IMR-90 (cell line): ENCODE measurements around the gene CCDC12. TPM values are rescaled to one million over a fixed set of nuclear protein-coding genes. Genes with fewer than 3 reads are reported as not detected.

Experiments used
- ATAC-seq: fragments of 200-7000 bp; cut with Tn5 transposase; 2 replicates; pipeline ENCODE4 v1.9.1; 2020; ENCODE audit warnings: low read depth, mild to moderate bottlenecking, moderate library complexity
- BruUV-seq: library from RNA; stranded (reverse); fragments of 400-500 nt; replicated peaks from 2 replicates; lab custom pipeline; 2021; lab: Mats Ljungman, UMichigan
- CTCF ChIA-PET: fragments of 300-600 bp; formaldehyde crosslinking; extraction: SDS; loops from one replicate; lab custom pipeline; 2021; ENCODE audit warnings: antibody characterized with exemption; lab: Yijun Ruan, JAX
- POLR2A ChIA-PET: fragments of 300-600 bp; sonication (Branson Sonifier 250); formaldehyde crosslinking; loops from one replicate; lab custom pipeline; 2022; ENCODE audit warnings: antibody characterized with exemption; ENCODE audit not compliant: unreplicated experiment; lab: Charles Lee
- DNase-seq: peaks from one replicate; pipeline ENCODE4 v3.0.0; 2013
- H2AFZ ChIP-seq: replicated peaks from 2 replicates; pipeline ENCODE3; 2013; ENCODE audit warnings: low read length, mild to moderate bottlenecking; ENCODE audit not compliant: poor library complexity
- H2AK5ac ChIP-seq: 2 replicates; pipeline ENCODE4 v1.6.1; 2013; ENCODE audit warnings: low read depth, low read length, inconsistent platforms
- H2AK9ac ChIP-seq: replicated peaks from 2 replicates; pipeline ENCODE3; 2013; ENCODE audit warnings: mild to moderate bottlenecking, low read depth, low read length, moderate library complexity; ENCODE audit not compliant: poor library complexity
- H2BK120ac ChIP-seq: 2 replicates; pipeline ENCODE4 v1.6.1; 2013; ENCODE audit warnings: low read depth, low read length, inconsistent platforms
- H2BK15ac ChIP-seq: 3 replicates; pipeline ENCODE4 v1.6.1; 2013; ENCODE audit warnings: low read depth, low read length, inconsistent platforms
- H2BK20ac ChIP-seq: 2 replicates; pipeline ENCODE4 v1.6.1; 2013; ENCODE audit warnings: low read depth, mild to moderate bottlenecking, inconsistent platforms, low read length, moderate library complexity
- H2BK5ac ChIP-seq: 2 replicates; pipeline ENCODE4 v1.6.1; 2013; ENCODE audit warnings: mild to moderate bottlenecking, low read depth, low read length, inconsistent platforms; ENCODE audit not compliant: poor library complexity, severe bottlenecking
- H3K14ac ChIP-seq: replicated peaks from 2 replicates; pipeline ENCODE4 v1.6.1; 2013; ENCODE audit warnings: low read depth, low read length, inconsistent platforms
- H3K18ac ChIP-seq: 2 replicates; pipeline ENCODE4 v1.6.1; 2013; ENCODE audit warnings: low read depth, low read length, control low read depth
- H3K23ac ChIP-seq: 2 replicates; pipeline ENCODE4 v1.6.1; 2013; ENCODE audit warnings: low read depth, low read length, inconsistent platforms
- H3K27ac ChIP-seq: 2 replicates; pipeline ENCODE4 v1.5.1; 2013; ENCODE audit warnings: mild to moderate bottlenecking, control low read depth, low read length; ENCODE audit not compliant: insufficient read depth
- H3K27me3 ChIP-seq: 2 replicates; pipeline ENCODE4 v1.6.1; 2013; ENCODE audit warnings: low read length; ENCODE audit not compliant: control insufficient read depth, insufficient read depth
- H3K36me3 ChIP-seq: 2 replicates; pipeline ENCODE4 v1.6.1; 2013; ENCODE audit warnings: low read length, mixed read lengths; ENCODE audit not compliant: control insufficient read depth, insufficient read depth
- H3K4ac ChIP-seq: 2 replicates; pipeline ENCODE4 v1.6.1; 2013; ENCODE audit warnings: low read depth, low read length, inconsistent platforms
- H3K4me1 ChIP-seq: 2 replicates; pipeline ENCODE4 v1.6.1; 2013; ENCODE audit warnings: low read length, mixed read lengths; ENCODE audit not compliant: control insufficient read depth, insufficient read depth
- H3K4me2 ChIP-seq: 2 replicates; pipeline ENCODE4 v1.6.1; 2013; ENCODE audit warnings: low read depth, mild to moderate bottlenecking, control low read depth, low read length, moderate library complexity
- H3K4me3 ChIP-seq: 2 replicates; pipeline ENCODE4 v1.5.1; 2013; ENCODE audit warnings: low read depth, mild to moderate bottlenecking, control low read depth, low read length, moderate library complexity; ENCODE audit not compliant: insufficient read depth
- H3K56ac ChIP-seq: 2 replicates; pipeline ENCODE4 v1.6.1; 2013; ENCODE audit warnings: low read length, inconsistent platforms; ENCODE audit not compliant: insufficient read depth; ENCODE audit errors: extremely low read depth
- H3K79me1 ChIP-seq, 2 experiments: 2 replicates each; pipeline ENCODE4 v1.6.1; 2013; ENCODE audit warnings: low read length in 2 of 2, inconsistent platforms in 1 of 2, low read depth in 1 of 2
- H3K9ac ChIP-seq: 2 replicates; pipeline ENCODE4 v1.6.1; 2013; ENCODE audit warnings: low read depth, low read length, control low read depth
- H3K9me1 ChIP-seq: 2 replicates; pipeline ENCODE4 v1.6.1; 2013; ENCODE audit warnings: low read length, inconsistent platforms; ENCODE audit not compliant: insufficient read depth
- H3K9me3 ChIP-seq: 2 replicates; pipeline ENCODE4 v1.6.1; 2013; ENCODE audit warnings: low read length; ENCODE audit not compliant: control insufficient read depth, insufficient read depth
- H4K20me1 ChIP-seq: 2 replicates; pipeline ENCODE4 v1.6.1; 2013; ENCODE audit warnings: low read length, inconsistent platforms; ENCODE audit not compliant: insufficient read depth
- H4K5ac ChIP-seq: 2 replicates; pipeline ENCODE4 v1.6.1; 2013; ENCODE audit warnings: mild to moderate bottlenecking, low read depth, low read length, control low read depth
- H4K8ac ChIP-seq, 2 experiments: 2 replicates each; pipeline ENCODE4 v1.6.1; 2013; ENCODE audit warnings: low read depth in 2 of 2, low read length in 2 of 2, control low read depth in 1 of 2, inconsistent platforms in 1 of 2
- H4K91ac ChIP-seq: 2 replicates; pipeline ENCODE4 v1.6.1; 2013; ENCODE audit warnings: low read depth, low read length, inconsistent platforms; ENCODE audit not compliant: insufficient read depth
- BHLHE40 ChIP-seq: fragments of 150-350 bp; IDR thresholded peaks from 2 replicates; pipeline ENCODE4 v1.6.1; 2016; ENCODE audit warnings: mild to moderate bottlenecking, low read depth, low read length
- CEBPB ChIP-seq: IDR thresholded peaks from 2 replicates; pipeline ENCODE4 v1.6.1; 2012; ENCODE audit warnings: low read depth, low read length, improper control_type of control experiment
- CHD1 ChIP-seq: IDR thresholded peaks from 2 replicates; pipeline ENCODE4 v1.6.1; 2012; ENCODE audit warnings: low read depth, low read length, improper control_type of control experiment
- FOS ChIP-seq: fragments of 150-350 bp; IDR thresholded peaks from 2 replicates; pipeline ENCODE4 v1.6.1; 2016; ENCODE audit warnings: low read depth, low read length
- MAFK ChIP-seq: IDR thresholded peaks from 2 replicates; pipeline ENCODE4 v1.6.1; 2012; ENCODE audit warnings: low read depth, low read length, improper control_type of control experiment
- MXI1 ChIP-seq: IDR thresholded peaks from 2 replicates; pipeline ENCODE4 v1.6.1; 2012; ENCODE audit warnings: low read depth, mild to moderate bottlenecking, low read length, moderate library complexity, borderline replicate concordance
- NFE2L2 ChIP-seq: fragments of 150-350 bp; IDR thresholded peaks from 2 replicates; pipeline ENCODE4 v1.6.1; 2016; ENCODE audit warnings: low read depth, mild to moderate bottlenecking, low read length
- POLR2A ChIP-seq: IDR thresholded peaks from 2 replicates; pipeline ENCODE4 v1.6.1; 2012; ENCODE audit warnings: mild to moderate bottlenecking, low read depth, low read length
- RAD21 ChIP-seq: IDR thresholded peaks from 2 replicates; pipeline ENCODE4 v1.6.1; 2012; ENCODE audit warnings: low read length, improper control_type of control experiment
- RCOR1 ChIP-seq: IDR thresholded peaks from 2 replicates; pipeline ENCODE4 v1.6.1; 2012; ENCODE audit warnings: mild to moderate bottlenecking, low read length, improper control_type of control experiment; ENCODE audit not compliant: insufficient replicate concordance
- RFX5 ChIP-seq: IDR thresholded peaks from 2 replicates; pipeline ENCODE4 v1.8.0; 2012; ENCODE audit warnings: low read depth, mild to moderate bottlenecking, low read length, moderate library complexity
- SMC3 ChIP-seq: fragments of 150-350 bp; IDR thresholded peaks from 2 replicates; pipeline ENCODE4 v1.6.1; 2016; ENCODE audit warnings: low read depth, mild to moderate bottlenecking, antibody characterized with exemption, low read length, moderate library complexity
- WGBS, 2 experiments: methylation state at CpG; one replicate each; pipeline versions ENCODE4 v1.1.5 to v1.1.7; 2013; ENCODE audit warnings: missing lambda C conversion rate in 2 of 2; ENCODE audit not compliant: insufficient read length in 1 of 2; ENCODE audit errors: extremely low coverage in 2 of 2; 5-methylcytosine and 5-hydroxymethylcytosine counted together
- dilution Hi-C: fragments of 300-500 bp; cut with HindIII; formaldehyde crosslinking; loops from one replicate; pipeline ENCODE4 v1.14.3; 2018; ENCODE audit warnings: low sequenced_read_pairs; ENCODE audit not compliant: unreplicated experiment
- in situ Hi-C: fragments of 300-500 bp; cut with MboI; formaldehyde crosslinking; loops from 3 replicates; pipeline ENCODE4 v1.14.3; 2019; ENCODE audit warnings: low sequenced_read_pairs, inconsistent platforms, mixed read lengths
- intact Hi-C: fragments of 100-400 bp; cut with micrococcal nuclease; formaldehyde crosslinking; loops from 2 replicates; pipeline ENCODE4 v1.10.0; 2022
- polyA plus RNA-seq, 3 experiments: library from polyadenylated mRNA; depleted of rRNA; stranded (reverse); fragments of >200 nt; gene quantifications; 2 replicates each; pipeline ENCODE4 v1.2.3, GENCODE V29; 2012; ENCODE audit warnings: low replicate concordance in 1 of 3
- total RNA-seq: library from RNA; depleted of rRNA; stranded (reverse); fragments of >200 nt; gene quantifications from 2 replicates; pipeline ENCODE4 v1.2.3, GENCODE V29; 2012
- TF ChIP-seq, protein P1 (sequence below): fragments of 150-350 bp; IDR thresholded peaks from 2 replicates; pipeline ENCODE4 v1.6.1; 2017; ENCODE audit warnings: mild to moderate bottlenecking, antibody characterized with exemption, low read length, low read depth
- TF ChIP-seq, protein P2 (sequence below): conservative IDR thresholded peaks from 2 replicates; pipeline ENCODE4 v1.5.1; 2012; ENCODE audit warnings: mild to moderate bottlenecking, low read depth, low read length, improper control_type of control experiment

The CCDC12 gene
- total and polyA plus RNA-seq, 2 of the 4 experiments (the other 2 are of a cell fraction) = 15.2 to 35.1 TPM

DNA sequence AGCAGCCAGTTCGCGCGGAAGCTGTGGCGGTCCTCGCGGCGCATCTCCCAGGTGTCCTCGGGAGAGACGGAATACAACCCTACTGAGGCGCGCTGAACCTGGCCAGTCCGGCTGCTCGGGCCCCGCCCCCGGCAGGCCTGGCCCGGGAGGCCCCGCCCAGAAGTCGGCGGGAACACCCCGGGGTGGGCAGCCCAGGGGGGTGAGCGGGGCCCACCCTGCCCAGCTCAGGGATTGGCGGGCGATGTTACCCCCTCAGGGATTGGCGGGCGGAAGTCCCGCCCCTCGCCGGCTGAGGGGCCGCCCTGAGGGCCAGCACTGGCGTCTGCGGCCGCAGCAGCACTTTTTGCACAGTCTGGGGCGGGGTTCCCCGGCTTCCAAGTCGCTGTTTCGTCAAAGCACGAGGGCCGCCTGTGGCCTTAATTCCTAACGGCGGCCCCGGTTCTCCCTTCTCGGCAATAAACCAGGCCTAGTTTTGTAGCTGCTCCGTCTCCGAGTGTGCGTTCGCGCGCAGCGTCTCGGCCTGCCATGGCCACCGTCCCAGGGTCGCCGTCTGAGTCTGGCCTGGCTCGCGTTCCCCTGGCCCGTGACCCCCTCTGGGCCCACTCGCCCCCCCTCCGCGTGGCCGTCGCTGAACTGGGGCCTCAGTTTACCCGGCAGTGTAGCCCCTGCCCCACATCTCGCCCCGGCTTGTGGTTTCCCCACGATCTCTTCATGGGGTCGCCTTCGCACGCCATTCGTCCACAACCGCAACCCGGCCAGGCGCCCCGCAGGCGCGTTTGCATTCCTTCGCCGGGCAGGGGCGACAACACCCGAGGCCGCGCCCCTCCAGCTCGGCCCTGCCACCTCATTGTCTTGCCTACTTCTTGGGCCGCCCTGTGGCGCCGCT is 32.9 kb upstream of the CCDC12 start:
- no peaks in the 10 kb centered on the region for H3K27me3 ChIP-seq
- peaks cover 0 to 18% of the 10 kb centered on the region in 2 experiments; a peak in 1 of 4 replicates for H3K79me1 ChIP-seq
- peaks cover 8% of the 10 kb centered on the region for H3K4me1 ChIP-seq
- H3K9me1 ChIP-seq = peaks cover 22% of the 10 kb centered on the region
- peak overlapping the region; percentile 76 for H2AK5ac ChIP-seq
- H3K14ac ChIP-seq = peak overlapping the region; percentile 96
- H2BK5ac ChIP-seq = peak overlapping the region; percentile 85
- H4K5ac ChIP-seq = peak overlapping the region; percentile 87
- H3K27ac ChIP-seq = peak overlapping the region; percentile 87
- CTCF ChIA-PET = interaction anchor here (0.6 kb wide), 1 partner anchor 68 kb away, joined by 5 read pairs; no protein-coding TSS in a partner anchor
- BruUV-seq = no TSS peak
- peak overlapping the region; percentile 89 for H3K23ac ChIP-seq
- DNase-seq (peak; percentile 89), ATAC-seq (peak; percentile 99)
- peak overlapping the region; percentile 79 for H3K4me2 ChIP-seq
- H4K8ac ChIP-seq = peak overlapping the region; percentile 90 to 98
- intact Hi-C loops = no loop called here
- dilution Hi-C loops = no loop called here
- no peak overlapping the region for H3K56ac ChIP-seq
- POLR2A ChIA-PET = no interaction called here
- 1% methylated on average over 48 of the region's 85 CpGs; no CpG with 5 or more reads in 1 of the 2 experiments for WGBS, 2 experiments
- H4K20me1 ChIP-seq = no peaks in the 10 kb centered on the region; the same call in 1 of the 2 replicates
- peak overlapping the region; percentile 25 for H2BK20ac ChIP-seq
- in situ Hi-C loops = no loop called here
- H2BK15ac ChIP-seq = no peak overlapping the region
- no peaks in the 10 kb centered on the region for H3K9me3 ChIP-seq
- peak overlapping the region; percentile 98 for H2AK9ac ChIP-seq
- H2AFZ ChIP-seq = peak overlapping the region; percentile 98
- peak overlapping the region; percentile 22; the same call in 1 of the 2 replicates for H3K18ac ChIP-seq
- peak overlapping the region; percentile 89 for H3K9ac ChIP-seq
- peak overlapping the region; percentile 64 for H2BK120ac ChIP-seq
- peak overlapping the region; percentile 99 for H3K4ac ChIP-seq
- H3K4me3 ChIP-seq = peak overlapping the region; percentile 53
- peak overlapping the region; percentile 93 for H4K91ac ChIP-seq
- peaks cover 10% of the 10 kb centered on the region for H3K36me3 ChIP-seq
- TF ChIP-seq RFX5 (no peak), SMC3 (no peak), MAFK (no peak), RCOR1 (no peak), NFE2L2 (no peak), FOS (no peak), CEBPB (no peak), POLR2A (peak; percentile 62; the same call in 1 of the 2 replicates), BHLHE40 (peak; percentile 20; the same call in 1 of the 2 replicates), RAD21 (peak; percentile 11; the same call in 1 of the 2 replicates), MXI1 (no peak), CHD1 (no peak)
- TF ChIP-seq, protein P1, sequence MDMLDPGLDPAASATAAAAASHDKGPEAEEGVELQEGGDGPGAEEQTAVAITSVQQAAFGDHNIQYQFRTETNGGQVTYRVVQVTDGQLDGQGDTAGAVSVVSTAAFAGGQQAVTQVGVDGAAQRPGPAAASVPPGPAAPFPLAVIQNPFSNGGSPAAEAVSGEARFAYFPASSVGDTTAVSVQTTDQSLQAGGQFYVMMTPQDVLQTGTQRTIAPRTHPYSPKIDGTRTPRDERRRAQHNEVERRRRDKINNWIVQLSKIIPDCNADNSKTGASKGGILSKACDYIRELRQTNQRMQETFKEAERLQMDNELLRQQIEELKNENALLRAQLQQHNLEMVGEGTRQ = peak; percentile 12; the same call in 1 of the 2 replicates
- TF ChIP-seq, protein P2, sequence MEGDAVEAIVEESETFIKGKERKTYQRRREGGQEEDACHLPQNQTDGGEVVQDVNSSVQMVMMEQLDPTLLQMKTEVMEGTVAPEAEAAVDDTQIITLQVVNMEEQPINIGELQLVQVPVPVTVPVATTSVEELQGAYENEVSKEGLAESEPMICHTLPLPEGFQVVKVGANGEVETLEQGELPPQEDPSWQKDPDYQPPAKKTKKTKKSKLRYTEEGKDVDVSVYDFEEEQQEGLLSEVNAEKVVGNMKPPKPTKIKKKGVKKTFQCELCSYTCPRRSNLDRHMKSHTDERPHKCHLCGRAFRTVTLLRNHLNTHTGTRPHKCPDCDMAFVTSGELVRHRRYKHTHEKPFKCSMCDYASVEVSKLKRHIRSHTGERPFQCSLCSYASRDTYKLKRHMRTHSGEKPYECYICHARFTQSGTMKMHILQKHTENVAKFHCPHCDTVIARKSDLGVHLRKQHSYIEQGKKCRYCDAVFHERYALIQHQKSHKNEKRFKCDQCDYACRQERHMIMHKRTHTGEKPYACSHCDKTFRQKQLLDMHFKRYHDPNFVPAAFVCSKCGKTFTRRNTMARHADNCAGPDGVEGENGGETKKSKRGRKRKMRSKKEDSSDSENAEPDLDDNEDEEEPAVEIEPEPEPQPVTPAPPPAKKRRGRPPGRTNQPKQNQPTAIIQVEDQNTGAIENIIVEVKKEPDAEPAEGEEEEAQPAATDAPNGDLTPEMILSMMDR = no peak
